Motor neuron (in vitro differentiated cells): Measurements from ENCODE around the gene BNC2. TPM values are rescaled to one million over a fixed set of nuclear protein-coding genes. Genes with fewer than 3 reads are reported as not detected.
"Not testable (repeated sequence)": the region's sequence is repeated elsewhere in the genome, so short reads cannot be mapped to it uniquely, and the experiment has no call there.

Experiments used
- ATAC-seq, 8 experiments: fragments of 200-7000 bp; cut with Tn5 transposase; replicated peaks in 6 of 8; 2 replicates each; pipeline ENCODE4 v1.8.0; 2021; ENCODE audit warnings: mild to moderate bottlenecking in 8 of 8, moderate library complexity in 8 of 8
- H3K27ac ChIP-seq, 2 donors: fragments of 250-450 bp; sonication (Bioruptor Pico); 2 replicates each; pipeline ENCODE4 v1.9.0; 2021; ENCODE audit warnings: antibody characterized with exemption in 2 of 2, mild to moderate bottlenecking in 2 of 2, moderate library complexity in 1 of 2
- H3K4me1 ChIP-seq, 2 donors: fragments of 250-450 bp; sonication (Bioruptor Pico); replicated peaks in 1 of 2; 2 replicates each; pipeline ENCODE4 v1.6.1; 2021; ENCODE audit warnings: antibody characterized with exemption in 2 of 2, mild to moderate bottlenecking in 2 of 2, moderate library complexity in 1 of 2
- H3K4me3 ChIP-seq, 5 donors: fragments of 250-450 bp; sonication (Bioruptor Pico); 2 replicates each; pipeline ENCODE4 v1.9.0; 2021; ENCODE audit warnings: antibody characterized with exemption in 5 of 5, mild to moderate bottlenecking in 5 of 5, moderate library complexity in 4 of 5
- WGBS, 10 experiments: fragments of 450-650 bp; shearing (Covaris generic); methylation state at CpG; one replicate each; pipeline ENCODE4 v1.0.0; 2022; 5-methylcytosine and 5-hydroxymethylcytosine counted together
- in situ Hi-C, 9 experiments: fragments of 400-800 bp; cut with MboI; loops; one replicate each; pipeline ENCODE4 v1.15.0; 2021; ENCODE audit warnings: low sequenced_read_pairs in 9 of 9, low pct_unique_long_range_greater_than_20kb in 2 of 9; ENCODE audit not compliant: unreplicated experiment in 9 of 9
- total RNA-seq, 8 experiments: library from RNA; unstranded; fragments of 300-600 nt; gene quantifications; 2 replicates each; pipeline versions ENCODE4 v1.2.3 to v1.2.4, GENCODE V29; 2022

The BNC2 gene
- total RNA-seq, 8 experiments from 2014 or later = 0.54 to 42.8 (median 4.3) TPM

- no peaks in the 10 kb centered on the region for H3K4me1 ChIP-seq
- in situ Hi-C loops = no loop called here
- WGBS, 10 experiments = 33 to 100% (median 90%) methylated on average over 1 to 6 of the region's 6 CpGs; no CpG with 5 or more reads in 1 of the 10 experiments
- H3K27ac ChIP-seq = no peak overlapping the region
- H3K4me3 ChIP-seq = no peak overlapping the region
- no peak for ATAC-seq
Measured at GRCh38 chr9:16485575-16486321, 384.7 kb downstream of the BNC2 start.

DNA sequence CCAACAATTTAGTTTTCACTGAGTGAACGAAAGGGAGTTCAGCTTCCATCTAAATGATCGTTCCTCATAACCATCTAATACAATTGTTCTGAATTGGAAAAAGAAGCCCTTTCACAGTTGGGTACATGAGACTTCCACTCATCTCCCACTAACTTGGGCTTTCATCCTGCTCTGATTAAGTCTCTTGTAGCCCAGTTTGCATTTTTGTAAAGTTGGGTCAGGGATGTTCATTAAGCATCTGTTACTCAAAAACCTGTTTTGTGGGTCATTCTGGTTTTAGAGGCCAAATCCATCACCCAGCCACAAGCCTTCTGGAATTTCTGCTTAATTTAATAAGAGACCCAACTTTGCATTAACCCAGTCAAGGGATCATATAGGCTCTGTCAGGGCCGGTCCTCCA, 385.3 kb downstream of the BNC2 start:
- WGBS, 10 experiments = 80 to 100% (median 93%) methylated on average over 1 to 3 of the region's 3 CpGs; no CpG with 5 or more reads in 2 of the 10 experiments
- H3K27ac ChIP-seq = no peak overlapping the region
- no peaks in the 10 kb centered on the region for H3K4me1 ChIP-seq

DNA sequence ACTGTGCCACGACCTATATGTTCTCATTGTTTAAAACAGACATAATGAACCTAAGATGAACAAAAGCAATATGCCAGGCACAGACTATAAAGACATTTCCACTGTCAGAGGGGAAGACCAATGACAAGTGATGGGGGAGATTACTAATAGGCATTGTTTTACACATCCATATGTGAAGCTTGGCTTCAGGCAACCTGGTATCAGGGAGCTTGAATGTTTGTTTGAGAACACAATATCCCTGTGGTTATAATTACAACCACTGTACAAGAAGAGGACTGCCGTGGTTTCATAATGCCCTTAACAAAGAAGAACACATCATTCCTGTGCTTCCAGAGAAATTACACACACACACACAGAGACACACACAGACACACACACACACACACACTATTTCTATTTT, 385.7 kb downstream of the BNC2 start:
- ATAC-seq = no peak
- in situ Hi-C loops = no loop called here
- no peak overlapping the region for H3K27ac ChIP-seq
- 64 to 100% (median 83%) methylated on average over 1 to 2 of the region's 2 CpGs; no CpG with 5 or more reads in 3 of the 10 experiments for WGBS, 10 experiments
- no peak overlapping the region for H3K4me3 ChIP-seq
- H3K4me1 ChIP-seq = no peaks in the 10 kb centered on the region

More for the DNA sequence above, 385.3 kb downstream of the BNC2 start:
- no peak for ATAC-seq
- in situ Hi-C loops = no loop called here
- H3K4me3 ChIP-seq = no peak overlapping the region

GRCh38 chr9:16484180-16484579, 386.3 kb downstream of the BNC2 start:
- H3K4me1 ChIP-seq = no peaks in the 10 kb centered on the region
- no peak overlapping the region for H3K4me3 ChIP-seq
- 69 to 100% (median 87%) methylated on average over 1 to 5 of the region's 5 CpGs; no CpG with 5 or more reads in 4 of the 10 experiments for WGBS, 10 experiments
- H3K27ac ChIP-seq = no peak overlapping the region
- no peak for ATAC-seq
- in situ Hi-C loops = no loop called here

DNA sequence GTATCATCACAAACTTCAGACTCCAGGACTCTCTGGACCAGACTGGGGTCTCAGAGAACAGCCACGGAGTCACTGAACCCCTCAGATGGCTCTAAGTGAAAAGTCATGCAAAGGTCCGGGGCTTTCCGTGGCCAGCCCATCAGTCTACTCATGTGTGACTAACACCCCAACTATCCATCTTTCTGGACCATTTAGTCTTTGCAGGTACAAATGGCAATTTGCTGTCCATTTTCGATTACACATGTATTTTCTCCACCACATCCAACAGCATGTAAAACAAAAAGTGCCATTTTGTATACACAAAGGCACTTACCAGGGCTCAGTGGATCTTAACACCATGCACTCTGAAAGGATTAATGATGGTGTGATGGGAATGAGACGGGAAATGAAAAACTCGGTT, 387.7 kb downstream of the BNC2 start:
- WGBS, 10 experiments = 71 to 100% (median 87%) methylated on average over 1 to 6 of the region's 6 CpGs; no CpG with 5 or more reads in 1 of the 10 experiments
- no peak overlapping the region for H3K4me3 ChIP-seq
- H3K27ac ChIP-seq = no peak overlapping the region
- in situ Hi-C loops = no loop called here
- no peak for ATAC-seq
- H3K4me1 ChIP-seq = no peaks in the 10 kb centered on the region

DNA sequence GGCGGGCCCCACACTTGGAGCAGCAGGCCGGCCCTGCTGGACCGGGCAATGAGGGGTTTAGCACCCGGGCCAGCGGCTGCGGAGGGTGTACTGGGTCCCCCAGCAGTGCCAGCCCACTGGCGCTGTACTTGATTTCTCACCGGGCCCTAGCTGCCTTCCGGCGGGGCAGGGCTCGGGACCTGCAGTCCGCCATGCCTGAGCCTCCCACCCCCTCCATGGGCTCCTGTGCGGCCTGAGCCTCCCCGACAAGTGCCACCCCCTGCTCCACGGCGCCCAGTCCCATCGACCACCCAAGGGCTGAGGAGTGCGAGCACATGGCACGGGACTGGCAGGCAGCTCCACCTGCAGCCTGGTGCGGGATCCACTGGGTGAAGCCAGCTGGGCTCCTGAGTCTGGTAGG, 389.9 kb downstream of the BNC2 start:
- ATAC-seq, in situ Hi-C loops, H3K27ac ChIP-seq, H3K4me1 ChIP-seq, H3K4me3 ChIP-seq: not testable (repeated sequence)
- WGBS, 10 experiments = 100% methylated on average over 1 of the region's 20 CpGs; no CpG with 5 or more reads in 9 of the 10 experiments

DNA sequence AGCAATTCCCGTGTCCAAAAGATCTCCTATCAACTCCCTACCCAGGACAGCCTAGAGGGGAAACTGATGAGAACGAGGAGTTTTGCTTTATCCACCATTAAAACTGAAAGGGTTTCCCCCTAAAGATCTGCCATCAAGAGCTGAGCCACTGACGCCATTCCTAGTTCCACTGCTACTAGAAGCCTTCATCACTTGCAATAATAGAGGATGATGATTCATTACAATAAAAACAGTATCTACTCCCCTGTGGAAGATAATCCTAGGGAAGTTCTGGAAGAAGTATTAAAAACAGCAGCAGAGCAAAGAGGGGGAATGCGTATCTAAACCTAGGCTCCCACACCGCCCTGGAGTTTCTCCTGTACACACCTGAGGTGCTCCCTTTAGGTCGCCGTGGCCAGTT, 394.5 kb downstream of the BNC2 start:
- no peaks in the 10 kb centered on the region for H3K4me1 ChIP-seq
- 60 to 100% (median 89%) methylated on average over 1 to 7 of the region's 7 CpGs; no CpG with 5 or more reads in 1 of the 10 experiments for WGBS, 10 experiments
- no peak for ATAC-seq
- in situ Hi-C loops = no loop called here
- no peak overlapping the region for H3K27ac ChIP-seq
- no peak overlapping the region for H3K4me3 ChIP-seq

GRCh38 chr9:16475257-16475656, 395.2 kb downstream of the BNC2 start:
- peak in 3 of 8 experiments; percentile 29 to 53 (median 49) for ATAC-seq
- H3K27ac ChIP-seq = no peak overlapping the region
- no peaks in the 10 kb centered on the region for H3K4me1 ChIP-seq
- H3K4me3 ChIP-seq = no peak overlapping the region
- 21 to 100% (median 86%) methylated on average over 1 to 3 of the region's 3 CpGs; no CpG with 5 or more reads in 2 of the 10 experiments for WGBS, 10 experiments
- in situ Hi-C loops = no loop called here

- ATAC-seq = no peak
- Histone ChIP-seq H3K4me3 (no peak overlapping the region), H3K27ac (no peak overlapping the region), H3K4me1 (no peaks in the 10 kb centered on the region)
- in situ Hi-C loops = no loop called here
- 33 to 100% (median 90%) methylated on average over 1 to 4 of the region's 4 CpGs; no CpG with 5 or more reads in 2 of the 10 experiments for WGBS, 10 experiments
Measured at GRCh38 chr9:16469184-16469583, 401.3 kb downstream of the BNC2 start.

- Histone ChIP-seq H3K4me3 (no peak overlapping the region), H3K27ac (no peak overlapping the region), H3K4me1 (peaks cover 15 to 17% of the 10 kb centered on the region in 2 donors)
- in situ Hi-C loops = no loop called here
- peak in 2 of 8 experiments; percentile 38 to 45 for ATAC-seq
- whole genome bisulfite sequencing, 10 experiments = 55 to 100% (median 86%) methylated on average over 1 to 2 of the region's 2 CpGs; no CpG with 5 or more reads in 5 of the 10 experiments
Measured at GRCh38 chr9:16461851-16462250, 408.6 kb downstream of the BNC2 start.

DNA sequence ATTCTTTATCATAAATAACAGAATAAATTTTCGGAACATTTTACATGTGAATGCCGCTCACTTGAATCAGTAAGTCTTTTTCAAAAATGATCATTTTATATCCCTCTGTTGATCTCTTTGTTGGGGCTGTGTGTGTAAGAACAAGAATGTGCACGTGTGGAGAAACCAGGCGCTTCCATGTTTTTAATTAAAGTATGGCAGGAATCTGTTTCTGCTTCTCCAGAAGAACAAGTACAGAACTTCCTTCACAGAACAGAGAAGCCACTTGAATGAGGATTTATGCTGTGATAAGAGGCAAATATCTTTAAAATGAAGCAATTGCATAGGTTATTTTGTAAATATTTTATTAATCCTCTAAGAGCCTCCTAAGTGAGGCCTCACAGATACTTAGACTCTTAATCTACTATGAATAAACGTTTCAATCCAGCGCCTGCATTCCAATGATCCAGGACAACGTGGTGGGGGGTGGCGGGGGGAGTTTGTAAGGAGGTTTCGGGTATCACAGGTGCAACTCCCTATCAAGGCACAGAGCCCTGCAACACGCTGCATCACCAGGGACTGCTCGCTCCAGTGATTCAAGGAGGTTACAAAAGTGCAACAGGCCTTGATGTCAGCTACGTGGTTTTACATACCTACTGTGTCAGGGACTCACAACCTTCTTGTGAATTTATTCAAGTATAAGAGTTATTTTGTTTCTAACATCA, 409.2 kb downstream of the BNC2 start:
- in situ Hi-C loops = no loop called here
- Histone ChIP-seq H3K4me3 (no peak overlapping the region), H3K27ac (no peak overlapping the region), H3K4me1 (peaks cover 15 to 17% of the 10 kb centered on the region in 2 donors)
- peak in 2 of 8 experiments; percentile 23 to 29 for ATAC-seq
- WGBS, 10 experiments = 51 to 100% (median 75%) methylated on average over 3 to 10 of the region's 12 CpGs; no CpG with 5 or more reads in 1 of the 10 experiments

GRCh38 chr9:16460696-16461095, 409.8 kb downstream of the BNC2 start:
- WGBS, 10 experiments = 80 to 100% (median 98%) methylated on average over 1 to 6 of the region's 6 CpGs; no CpG with 5 or more reads in 2 of the 10 experiments
- Histone ChIP-seq H3K4me3 (no peak overlapping the region), H3K27ac (no peak overlapping the region), H3K4me1 (peaks cover 15 to 17% of the 10 kb centered on the region in 2 donors)
- ATAC-seq = no peak
- in situ Hi-C loops = no loop called here

- Histone ChIP-seq H3K4me3 (no peak overlapping the region), H3K27ac (no peak overlapping the region), H3K4me1 (peaks cover 15 to 17% of the 10 kb centered on the region in 2 donors)
- WGBS, 10 experiments = 55 to 96% (median 84%) methylated on average over 2 to 5 of the region's 6 CpGs; no CpG with 5 or more reads in 1 of the 10 experiments
- in situ Hi-C loops = no loop called here
- ATAC-seq = peak in 4 of 8 experiments; percentile 18 to 68 (median 46)
Measured at GRCh38 chr9:16459421-16460148, 410.9 kb downstream of the BNC2 start.
